Epithelial cell of proximal tubule (primary cell): ENCODE data around the gene MAD1L1. TPM values are rescaled to one million over a fixed set of nuclear protein-coding genes. Genes with fewer than 3 reads are reported as not detected.
"Not testable (repeated sequence)": the region's sequence is repeated elsewhere in the genome, so short reads cannot be mapped to it uniquely, and the experiment has no call there.

Source experiments
- DNase-seq: peaks from one replicate; pipeline ENCODE4 v3.0.0-alpha.2; 2011; ENCODE audit warnings: low read depth
- H3K4me3 ChIP-seq: 2 replicates; pipeline ENCODE4 v1.5.1; 2011; ENCODE audit warnings: low read depth, mild to moderate bottlenecking, low read length
- total RNA-seq: library from RNA; depleted of rRNA; stranded (reverse); fragments of >200 nt; gene quantifications from 2 replicates; pipeline ENCODE4 v1.2.3, GENCODE V29; 2015
- TF ChIP-seq, protein P1 (sequence below): conservative IDR thresholded peaks from 2 replicates; pipeline ENCODE4 v1.5.1; 2012; ENCODE audit warnings: low read depth, mild to moderate bottlenecking, low read length

Gene MAD1L1
- total RNA-seq, 1 donor from 2014 or later, result 83.4 TPM

DNA sequence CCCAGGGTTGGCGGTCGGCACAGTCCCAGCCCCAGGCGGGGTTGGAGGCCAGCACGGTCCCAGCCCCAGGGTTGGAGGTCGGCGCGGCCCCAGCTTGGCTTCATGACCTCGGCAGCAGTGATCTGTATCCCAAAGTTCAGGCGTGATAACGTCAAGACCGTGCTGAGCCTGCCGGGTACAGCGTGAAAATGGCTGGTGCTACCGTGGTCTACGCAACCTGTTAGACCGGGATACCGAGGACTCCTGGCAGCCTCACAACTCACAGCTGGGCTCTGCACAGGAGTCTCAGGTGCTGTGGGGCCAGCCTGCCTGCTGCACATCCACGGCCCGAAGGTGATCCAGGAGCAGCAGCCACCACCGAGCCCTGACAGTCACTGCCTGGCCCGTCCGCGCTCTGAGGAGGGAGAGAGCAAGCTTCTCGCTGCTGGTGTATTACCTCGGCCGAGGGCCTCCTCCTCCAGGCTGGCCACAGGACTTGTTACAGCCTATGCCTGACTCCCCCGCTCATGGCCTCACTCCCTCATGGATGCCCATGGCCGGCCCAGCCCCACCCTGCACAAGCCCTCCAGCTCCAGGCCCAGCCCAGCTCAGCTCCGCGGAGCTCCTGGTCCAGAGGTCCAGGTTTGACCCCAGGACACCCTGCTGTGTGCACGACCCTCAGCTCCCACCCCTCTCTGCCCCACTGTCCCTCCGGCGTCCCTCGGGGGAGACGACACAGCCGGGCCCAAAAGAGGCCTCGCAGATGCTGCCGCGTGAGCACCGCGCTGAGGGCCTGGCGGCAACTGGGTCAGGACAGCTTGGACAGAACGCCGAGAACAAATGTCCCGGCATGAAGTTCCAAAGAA, 406.6 kb downstream of the MAD1L1 start:
- TF ChIP-seq, protein P1, sequence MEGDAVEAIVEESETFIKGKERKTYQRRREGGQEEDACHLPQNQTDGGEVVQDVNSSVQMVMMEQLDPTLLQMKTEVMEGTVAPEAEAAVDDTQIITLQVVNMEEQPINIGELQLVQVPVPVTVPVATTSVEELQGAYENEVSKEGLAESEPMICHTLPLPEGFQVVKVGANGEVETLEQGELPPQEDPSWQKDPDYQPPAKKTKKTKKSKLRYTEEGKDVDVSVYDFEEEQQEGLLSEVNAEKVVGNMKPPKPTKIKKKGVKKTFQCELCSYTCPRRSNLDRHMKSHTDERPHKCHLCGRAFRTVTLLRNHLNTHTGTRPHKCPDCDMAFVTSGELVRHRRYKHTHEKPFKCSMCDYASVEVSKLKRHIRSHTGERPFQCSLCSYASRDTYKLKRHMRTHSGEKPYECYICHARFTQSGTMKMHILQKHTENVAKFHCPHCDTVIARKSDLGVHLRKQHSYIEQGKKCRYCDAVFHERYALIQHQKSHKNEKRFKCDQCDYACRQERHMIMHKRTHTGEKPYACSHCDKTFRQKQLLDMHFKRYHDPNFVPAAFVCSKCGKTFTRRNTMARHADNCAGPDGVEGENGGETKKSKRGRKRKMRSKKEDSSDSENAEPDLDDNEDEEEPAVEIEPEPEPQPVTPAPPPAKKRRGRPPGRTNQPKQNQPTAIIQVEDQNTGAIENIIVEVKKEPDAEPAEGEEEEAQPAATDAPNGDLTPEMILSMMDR, result no peak
- H3K4me3 ChIP-seq, result no peak overlapping the region
- DNase-seq, result no peak

DNA sequence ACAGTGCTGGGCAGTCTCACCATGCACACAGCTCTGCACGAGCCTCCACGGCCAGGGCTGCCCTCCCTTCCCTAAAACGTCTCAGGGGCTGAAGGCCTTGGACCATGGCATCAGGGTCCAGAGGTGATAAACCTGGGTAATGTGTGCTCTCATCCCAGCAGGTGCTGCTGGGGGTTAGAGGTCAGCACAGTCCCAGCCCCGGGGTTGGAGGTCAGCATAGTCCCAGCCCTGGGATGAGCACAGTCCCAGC, 407.2 kb downstream of the MAD1L1 start:
- not testable (repeated sequence) for H3K4me3 ChIP-seq, DNase-seq

DNA sequence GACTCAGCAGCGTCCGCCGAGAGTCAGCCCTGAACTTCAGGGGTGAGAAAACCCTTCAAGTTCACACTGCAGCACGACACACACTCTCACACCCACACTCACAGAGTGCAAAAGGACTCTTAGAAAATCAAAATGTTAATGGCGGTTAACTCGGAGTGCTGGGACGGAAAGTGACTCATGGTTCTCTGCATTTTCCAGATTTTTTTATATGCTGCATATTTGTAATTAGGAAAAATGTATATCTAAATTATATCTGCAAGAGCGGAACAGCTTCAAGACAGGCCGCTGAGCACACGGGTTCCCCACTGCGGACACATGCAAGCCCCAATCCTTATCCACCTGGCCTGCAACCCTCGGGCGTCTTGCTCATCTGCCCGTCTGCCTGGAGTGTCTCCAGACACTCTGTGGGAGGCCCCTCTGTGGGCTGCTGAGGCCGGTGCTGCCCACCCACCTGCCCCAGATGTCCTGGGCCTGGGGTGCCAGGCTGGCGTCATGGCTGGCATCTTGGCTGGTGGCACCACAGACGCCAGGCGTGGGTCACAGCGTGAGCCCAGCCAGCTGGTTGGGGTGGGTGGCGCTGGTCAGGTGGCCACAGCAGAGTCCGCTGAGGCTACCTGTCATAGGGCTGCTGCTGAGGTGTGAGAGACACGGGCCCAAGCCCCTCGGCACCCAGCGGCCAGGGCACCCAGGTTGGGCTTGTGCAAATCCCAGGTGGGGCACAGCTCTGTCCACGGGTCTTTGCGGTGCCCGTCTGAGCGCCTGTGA, 407.7 kb downstream of the MAD1L1 start:
- not testable (repeated sequence) for H3K4me3 ChIP-seq, DNase-seq

DNA sequence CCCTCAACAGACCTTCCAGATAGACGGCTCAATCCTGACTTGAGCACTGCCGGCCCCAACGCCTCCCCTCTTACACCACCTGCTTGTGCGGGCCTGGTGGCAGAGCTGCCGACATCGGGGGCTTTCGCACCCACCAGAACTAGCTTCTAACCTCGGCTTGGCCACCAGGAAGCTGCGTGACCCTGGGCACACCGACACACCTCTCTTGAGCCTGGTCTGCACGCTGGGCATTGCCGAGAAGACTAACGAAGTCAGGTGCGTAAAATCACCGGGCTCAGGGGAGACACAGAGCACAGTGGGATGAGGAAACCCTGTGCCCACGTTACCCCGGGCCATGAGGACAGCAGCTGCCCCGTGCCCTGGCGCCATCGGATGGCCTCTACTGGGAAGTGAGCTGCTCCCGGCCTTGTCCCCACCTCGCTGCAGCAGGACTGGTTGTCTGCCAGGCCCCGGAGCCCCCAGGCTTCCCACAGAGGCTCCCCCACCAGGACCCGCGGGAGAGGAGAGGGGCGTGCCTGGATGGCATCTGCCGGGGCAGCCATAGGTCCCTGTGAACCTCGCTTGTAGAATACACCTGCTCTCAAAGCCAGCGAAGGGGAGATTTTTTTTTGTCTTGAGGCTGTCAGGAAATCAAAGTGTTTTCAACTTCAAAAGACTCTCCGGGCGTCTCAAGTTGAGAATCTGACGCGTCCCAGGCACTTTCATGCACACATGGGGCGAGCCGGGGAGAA, 408.4 kb downstream of the MAD1L1 start:
- not testable (repeated sequence) for H3K4me3 ChIP-seq

DNA sequence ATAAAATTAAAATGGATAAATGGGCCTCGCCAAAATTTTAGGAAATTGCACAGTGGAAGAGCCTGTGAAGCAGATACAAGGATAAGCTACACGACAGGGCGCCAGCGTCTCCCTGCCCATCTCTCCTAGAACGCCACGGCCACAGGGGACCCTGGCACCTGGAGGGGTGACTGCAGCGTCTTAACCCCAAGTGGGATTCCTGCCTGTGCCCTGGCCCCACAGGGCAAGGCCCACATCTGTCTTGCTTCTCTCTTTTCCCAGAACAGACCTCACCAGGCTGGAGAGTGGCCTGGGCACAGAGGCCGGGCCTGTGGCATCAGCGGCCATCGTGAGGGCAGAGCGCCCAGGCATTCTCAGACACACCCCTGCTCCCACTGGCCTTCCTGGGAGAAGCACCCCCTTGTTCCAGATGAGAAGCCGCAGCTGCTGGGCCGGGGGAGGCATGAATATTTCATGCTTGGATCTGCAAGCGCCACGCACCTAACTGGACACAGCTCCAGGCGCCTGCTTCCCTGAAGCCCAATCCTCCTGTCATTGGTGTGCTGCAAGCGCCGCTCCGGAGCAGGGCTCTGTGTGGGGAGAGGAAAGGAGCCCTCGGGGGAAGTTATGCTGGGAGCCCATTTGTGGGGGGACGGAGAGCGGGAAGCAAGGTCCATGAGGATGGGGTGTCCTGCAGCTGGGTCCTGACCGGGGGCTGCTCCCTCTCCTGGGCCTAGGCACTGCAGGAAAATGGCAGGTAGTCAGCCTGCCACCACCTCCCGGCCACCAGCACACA, 409.2 kb downstream of the MAD1L1 start:
- DNase-seq, result no peak
- TF ChIP-seq, protein P1, result no peak

More for the DNA sequence above, 408.4 kb downstream of the MAD1L1 start:
- DNase-seq, result not testable (repeated sequence)

DNA sequence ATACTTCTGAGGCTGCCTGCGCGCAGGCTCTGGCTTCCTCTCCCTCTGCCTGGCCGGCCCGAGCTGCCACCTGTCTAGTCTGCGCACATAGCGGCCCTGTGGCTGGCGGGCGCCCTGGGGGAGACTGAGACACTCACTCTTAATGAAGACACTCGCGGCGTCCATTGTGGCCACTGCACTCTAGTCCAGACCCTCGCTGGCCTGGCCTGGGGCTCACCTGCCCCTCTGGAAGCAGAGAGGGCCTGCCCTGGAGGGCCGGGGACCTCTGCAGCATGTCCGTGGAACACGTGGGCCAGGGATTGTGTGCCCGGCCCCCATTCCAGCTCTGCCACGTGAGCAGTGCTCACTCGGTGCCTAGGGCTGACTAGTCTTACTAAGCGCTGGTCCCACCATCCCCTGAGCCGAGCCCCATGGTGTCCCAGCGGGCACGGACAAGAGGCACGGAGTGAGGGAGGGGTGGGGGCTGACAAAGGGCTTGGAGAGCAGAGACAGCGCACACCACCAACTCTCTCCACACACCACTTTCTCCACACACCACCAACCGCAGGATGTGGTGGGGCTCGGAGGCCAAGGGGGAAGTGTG, 413.4 kb downstream of the MAD1L1 start:
- TF ChIP-seq, protein P1, result no peak
- DNase-seq, result no peak
- no peak overlapping the region for H3K4me3 ChIP-seq

More for the DNA sequence above, 409.2 kb downstream of the MAD1L1 start:
- no peak overlapping the region for H3K4me3 ChIP-seq

DNA sequence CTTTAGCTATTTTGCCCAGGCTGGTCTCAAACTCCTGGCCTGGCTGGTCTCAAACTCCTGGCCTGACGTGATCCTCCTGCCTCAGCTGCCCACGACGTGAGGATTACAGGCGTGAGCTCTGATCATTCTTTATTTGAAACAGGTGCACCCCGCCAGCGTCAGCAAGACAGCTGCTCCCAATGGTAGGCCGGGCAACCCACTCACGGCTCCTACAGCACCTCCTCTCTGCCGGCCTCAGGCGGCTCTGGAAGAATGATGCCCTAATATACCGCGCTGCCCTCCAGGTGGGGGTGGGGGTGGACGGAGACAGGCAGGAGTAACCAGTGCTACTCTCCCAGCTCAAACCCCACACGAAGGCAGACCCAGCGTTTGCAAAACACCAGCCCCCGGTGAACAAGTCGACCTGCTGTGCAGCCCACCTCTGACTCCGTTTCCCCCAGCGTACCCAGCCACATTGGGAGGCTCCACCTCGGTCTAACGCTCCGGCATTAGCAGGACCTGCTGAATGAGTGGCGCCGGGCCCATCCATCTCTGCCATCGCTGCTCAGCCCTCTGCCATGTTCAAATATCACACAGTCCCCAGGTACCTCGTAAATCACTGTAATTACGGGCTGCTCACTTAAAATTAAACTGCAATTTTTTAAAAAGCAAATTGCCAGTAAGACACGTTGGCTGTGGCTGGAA, 414.0 kb downstream of the MAD1L1 start:
- no peak for DNase-seq
- no peak overlapping the region for H3K4me3 ChIP-seq
- TF ChIP-seq, protein P1, result no peak
